Ishikawa (cell line): ENCODE data around the gene DHX35.

Experiments used
- CEBPB ChIP-seq: IDR thresholded peaks from 2 replicates; pipeline ENCODE4 v1.6.1; 2012
- CREB1 ChIP-seq: IDR thresholded peaks from 2 replicates; pipeline ENCODE4 v1.6.1; 2012; ENCODE audit warnings: low read depth
- EP300 ChIP-seq: IDR thresholded peaks from 2 replicates; pipeline ENCODE4 v1.6.1; 2012; ENCODE audit warnings: borderline replicate concordance
- FOXM1 ChIP-seq: IDR thresholded peaks from 2 replicates; pipeline ENCODE4 v1.6.1; 2012; ENCODE audit warnings: low read depth, borderline replicate concordance
- MAX ChIP-seq: IDR thresholded peaks from 2 replicates; pipeline ENCODE4 v1.6.1; 2012
- NFIC ChIP-seq: IDR thresholded peaks from 2 replicates; pipeline ENCODE4 v1.6.1; 2012
- RAD21 ChIP-seq: IDR thresholded peaks from 2 replicates; pipeline ENCODE4 v1.6.1; 2012; ENCODE audit warnings: low read depth
- REST ChIP-seq: IDR thresholded peaks from 2 replicates; pipeline ENCODE4 v1.6.1; 2012; ENCODE audit warnings: low read depth, mild to moderate bottlenecking
- TAF1 ChIP-seq: IDR thresholded peaks from 2 replicates; pipeline ENCODE4 v1.6.1; 2012; ENCODE audit warnings: low read depth, mild to moderate bottlenecking
- TCF12 ChIP-seq: IDR thresholded peaks from 2 replicates; pipeline ENCODE4 v1.6.1; 2012; ENCODE audit warnings: low read depth
- TEAD4 ChIP-seq: IDR thresholded peaks from 2 replicates; pipeline ENCODE4 v1.6.1; 2012
- USF1 ChIP-seq: IDR thresholded peaks from 2 replicates; pipeline ENCODE4 v1.6.1; 2012
- YY1 ChIP-seq: IDR thresholded peaks from 2 replicates; pipeline ENCODE4 v1.6.1; 2012; ENCODE audit warnings: low read depth

DNA sequence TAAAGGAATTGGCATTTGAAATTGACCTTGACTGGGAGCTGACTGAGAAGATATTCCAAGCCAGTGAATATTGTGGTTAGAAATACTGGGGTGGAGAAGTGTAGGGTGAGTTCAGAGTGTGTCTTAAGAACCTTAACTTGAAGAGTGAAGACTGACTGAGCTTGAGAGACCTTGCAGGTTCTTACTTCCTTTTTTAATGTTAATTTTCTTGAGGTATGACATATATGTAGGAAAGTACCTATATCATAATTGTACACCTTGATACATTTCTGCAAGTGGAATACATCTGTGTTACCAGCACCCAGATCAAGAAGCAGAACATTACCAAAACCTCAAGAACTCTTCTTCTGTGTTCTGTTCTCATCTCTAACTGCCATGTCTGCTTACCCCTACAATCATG is 11.0 kb downstream of the DHX35 start:
- TF ChIP-seq EP300 (no peak), TAF1 (no peak), TEAD4 (no peak), CREB1 (no peak), NFIC (no peak), MAX (no peak), FOXM1 (no peak), RAD21 (no peak), YY1 (no peak), USF1 (no peak), TCF12 (no peak), REST (no peak), CEBPB (no peak)
